Activated CD4-positive, alpha-beta T cell treated with anti-CD3 and anti-CD28 coated beads, Interleukin-2, amount 50 U/mL, for 16 hours (primary cell): ENCODE measurements around the gene GAS7.
"Not testable (repeated sequence)": the region's sequence is repeated elsewhere in the genome, so short reads cannot be mapped to it uniquely, and the experiment has no call there.

Experiments used
- DNase-seq: peaks from one replicate; pipeline ENCODE4 v3.0.0-alpha.2; 2020

Gene GAS7

DNA sequence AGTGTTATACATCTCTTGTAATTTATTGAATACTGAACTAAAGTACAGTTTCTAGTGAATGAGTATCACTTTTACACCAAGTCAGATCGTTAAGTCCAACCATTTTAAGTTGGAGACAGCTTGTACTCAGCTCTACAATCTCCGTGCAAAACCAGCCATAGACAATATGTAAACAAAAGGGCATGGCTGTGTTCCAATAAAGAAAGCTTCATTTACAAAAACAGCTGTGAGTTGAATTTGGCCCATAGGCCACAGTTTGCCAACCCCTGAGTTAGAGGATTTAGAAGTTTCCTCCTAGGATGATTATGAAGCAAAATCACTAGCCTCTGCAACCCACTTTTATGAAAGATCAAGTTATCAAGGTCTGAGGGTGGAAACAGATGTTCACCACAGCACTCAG, 187.7 kb downstream of the GAS7 start:
- DNase-seq: no peak

- no peak for DNase-seq
Measured at GRCh38 chr17:10003705-10004104, 194.7 kb downstream of the GAS7 start.

- not testable (repeated sequence) for DNase-seq
Measured at GRCh38 chr17:10002567-10003360, 195.6 kb downstream of the GAS7 start.

- DNase-seq: no peak
Measured at GRCh38 chr17:10001306-10001873, 197.0 kb downstream of the GAS7 start.

DNA sequence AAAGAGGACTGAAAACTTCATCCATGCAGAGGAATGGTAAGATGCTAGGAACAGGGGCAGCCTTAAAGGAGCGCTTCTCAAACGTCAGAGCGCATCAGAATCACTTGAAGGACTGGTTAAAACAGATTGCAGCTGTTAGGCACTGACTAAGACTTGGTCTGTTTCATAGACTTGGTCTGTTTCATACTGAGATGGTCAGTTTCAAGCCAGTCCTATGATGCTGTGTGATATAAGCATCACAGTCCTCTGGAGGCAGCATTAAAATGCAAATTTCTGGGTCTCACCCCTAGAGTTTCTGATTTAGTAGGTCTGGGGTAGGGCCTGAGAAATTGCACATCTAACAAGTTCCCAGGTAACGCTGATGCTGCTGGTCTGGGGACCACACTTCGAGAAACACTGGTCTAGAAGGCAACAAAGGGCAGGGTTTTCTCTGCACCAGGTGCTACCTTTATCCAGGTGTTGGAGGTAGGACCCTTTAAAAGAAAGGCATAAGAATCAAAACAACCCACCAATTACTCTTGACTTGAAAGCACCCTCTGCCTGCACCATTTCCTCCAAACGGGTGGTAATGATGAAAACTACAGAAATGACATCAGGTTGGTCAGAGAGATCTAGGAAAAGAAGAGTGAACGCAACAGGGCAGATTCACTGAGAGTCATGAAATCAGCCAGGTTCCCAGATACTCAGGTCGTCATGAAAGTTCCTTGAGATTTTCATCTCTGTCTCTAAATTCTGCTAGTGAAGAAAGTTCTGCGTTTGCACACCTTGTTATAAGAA, 198.3 kb downstream of the GAS7 start:
- no peak for DNase-seq

GRCh38 chr17:9998060-9998459, 200.3 kb downstream of the GAS7 start:
- no peak for DNase-seq

GRCh38 chr17:9994761-9995160, 203.6 kb downstream of the GAS7 start:
- no peak for DNase-seq

GRCh38 chr17:9991796-9992195, 206.6 kb downstream of the GAS7 start:
- DNase-seq: no peak

- DNase-seq: no peak
Measured at GRCh38 chr17:9991351-9991750, 207.1 kb downstream of the GAS7 start.

DNA sequence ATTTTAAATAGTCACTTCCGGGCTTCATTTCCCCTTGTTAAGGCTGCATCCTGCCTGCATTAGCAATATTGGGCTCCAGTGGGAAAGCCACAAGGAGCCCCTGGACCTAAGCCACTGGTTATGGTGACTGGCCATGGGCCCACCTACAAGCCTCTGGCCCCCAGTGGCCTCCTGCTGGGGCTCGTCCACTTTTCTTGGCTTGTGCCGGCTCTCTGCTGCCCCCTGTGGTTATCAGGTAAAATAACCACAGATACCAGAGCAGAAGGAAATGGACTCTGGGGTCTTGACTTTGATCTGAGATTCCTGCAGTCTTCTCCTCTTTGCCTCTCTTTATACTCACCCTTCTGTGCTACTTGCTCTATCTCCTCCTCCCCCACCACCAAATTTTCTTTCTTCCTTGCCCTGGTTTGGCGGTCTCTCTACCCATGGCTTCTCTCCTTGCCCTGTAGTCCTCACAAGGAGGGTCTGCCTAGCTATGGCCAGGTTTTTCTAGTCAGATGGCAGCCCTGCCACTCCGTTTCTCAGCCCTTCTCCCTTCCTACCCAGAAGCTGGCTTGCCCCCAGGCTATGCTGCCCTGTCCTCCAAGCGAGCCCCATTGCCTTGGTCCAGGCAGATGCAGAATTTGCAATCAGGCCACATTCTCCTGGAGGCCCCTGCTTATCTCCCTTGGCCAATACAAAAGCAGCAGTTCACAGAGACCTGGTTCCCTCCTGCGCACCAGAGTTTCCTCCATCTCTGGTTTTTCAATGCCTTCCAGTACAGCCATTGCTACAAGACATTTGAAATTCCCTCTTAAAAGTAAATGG, 210.4 kb downstream of the GAS7 start:
- DNase-seq: peak; percentile 25

DNA sequence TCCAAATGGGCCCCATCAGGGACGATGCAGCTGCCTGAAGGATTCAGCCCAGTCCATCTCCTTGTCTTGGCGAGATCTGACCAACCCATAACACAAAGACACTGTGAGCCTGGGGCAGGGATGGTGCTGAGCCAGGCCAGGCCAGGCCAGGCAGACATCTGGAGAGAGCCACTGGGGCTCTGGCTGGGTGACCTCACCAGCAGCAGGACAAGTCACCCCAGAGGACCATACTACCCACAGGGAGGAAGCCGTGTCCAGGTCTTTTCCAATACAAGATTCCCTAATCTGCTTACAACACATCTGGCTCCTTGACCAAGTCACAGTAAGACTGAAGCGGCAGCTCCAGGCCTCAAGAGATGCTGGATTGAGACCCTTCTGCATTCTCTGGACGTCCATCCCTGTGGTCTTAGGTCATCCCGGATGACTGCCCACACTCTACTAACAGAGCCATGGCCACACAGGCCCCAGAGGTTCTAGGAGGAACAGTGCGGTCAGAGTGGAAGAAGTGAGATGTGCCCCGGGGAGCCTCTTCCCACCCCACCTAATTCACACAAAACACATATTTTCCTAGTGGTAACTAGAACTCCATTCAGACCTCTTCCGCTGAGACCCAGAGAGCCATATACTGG, 211.5 kb downstream of the GAS7 start:
- no peak for DNase-seq

DNA sequence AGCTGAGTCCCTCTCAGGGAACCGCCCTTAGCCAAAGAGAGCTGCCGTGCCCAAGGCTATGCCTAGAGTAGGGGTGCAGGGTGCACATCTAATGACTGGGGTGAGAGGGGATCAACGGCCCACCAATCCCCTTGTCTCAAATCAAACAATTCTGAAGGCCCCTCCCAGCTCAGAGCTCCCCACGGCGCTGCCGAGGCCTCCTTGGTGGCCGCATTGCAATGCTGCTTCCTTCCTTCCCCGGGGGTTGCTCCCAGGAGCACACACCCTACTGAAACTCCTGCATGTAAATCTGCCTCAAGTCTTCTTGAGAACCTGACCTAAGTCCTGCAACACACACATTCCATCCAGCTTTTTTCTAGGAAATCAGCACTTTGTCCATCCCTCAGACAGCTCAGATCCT, 212.8 kb downstream of the GAS7 start:
- DNase-seq: no peak

- DNase-seq: no peak
Measured at GRCh38 chr17:9984768-9985167, 213.6 kb downstream of the GAS7 start.

DNA sequence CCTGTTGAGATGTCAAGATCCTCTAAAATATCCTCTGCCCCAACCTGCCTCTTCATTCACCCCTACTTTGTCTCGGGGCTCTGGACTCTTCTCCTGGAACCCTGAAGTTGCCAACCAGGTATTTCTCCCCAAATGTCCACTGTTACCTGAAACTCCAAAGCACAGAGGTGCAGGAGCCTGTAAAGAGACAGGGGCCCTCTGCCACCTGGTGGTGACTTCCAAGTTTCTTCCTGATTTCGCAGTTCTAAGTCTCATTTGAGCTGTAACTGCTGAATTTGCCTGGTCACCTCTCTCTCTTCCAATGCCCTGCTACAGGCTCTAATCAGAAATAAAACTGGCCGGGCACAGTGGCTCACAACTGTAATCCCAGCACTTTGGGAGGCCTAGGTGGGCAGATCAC, 216.2 kb downstream of the GAS7 start:
- DNase-seq: no peak

- DNase-seq: no peak
Measured at GRCh38 chr17:9981344-9981915, 217.0 kb downstream of the GAS7 start.

- no peak for DNase-seq
Measured at GRCh38 chr17:9979463-9979995, 218.9 kb downstream of the GAS7 start.

GRCh38 chr17:9977180-9977575, 221.2 kb downstream of the GAS7 start:
- DNase-seq: peak; percentile 14

GRCh38 chr17:9976283-9977179, 221.9 kb downstream of the GAS7 start:
- no peak for DNase-seq

DNA sequence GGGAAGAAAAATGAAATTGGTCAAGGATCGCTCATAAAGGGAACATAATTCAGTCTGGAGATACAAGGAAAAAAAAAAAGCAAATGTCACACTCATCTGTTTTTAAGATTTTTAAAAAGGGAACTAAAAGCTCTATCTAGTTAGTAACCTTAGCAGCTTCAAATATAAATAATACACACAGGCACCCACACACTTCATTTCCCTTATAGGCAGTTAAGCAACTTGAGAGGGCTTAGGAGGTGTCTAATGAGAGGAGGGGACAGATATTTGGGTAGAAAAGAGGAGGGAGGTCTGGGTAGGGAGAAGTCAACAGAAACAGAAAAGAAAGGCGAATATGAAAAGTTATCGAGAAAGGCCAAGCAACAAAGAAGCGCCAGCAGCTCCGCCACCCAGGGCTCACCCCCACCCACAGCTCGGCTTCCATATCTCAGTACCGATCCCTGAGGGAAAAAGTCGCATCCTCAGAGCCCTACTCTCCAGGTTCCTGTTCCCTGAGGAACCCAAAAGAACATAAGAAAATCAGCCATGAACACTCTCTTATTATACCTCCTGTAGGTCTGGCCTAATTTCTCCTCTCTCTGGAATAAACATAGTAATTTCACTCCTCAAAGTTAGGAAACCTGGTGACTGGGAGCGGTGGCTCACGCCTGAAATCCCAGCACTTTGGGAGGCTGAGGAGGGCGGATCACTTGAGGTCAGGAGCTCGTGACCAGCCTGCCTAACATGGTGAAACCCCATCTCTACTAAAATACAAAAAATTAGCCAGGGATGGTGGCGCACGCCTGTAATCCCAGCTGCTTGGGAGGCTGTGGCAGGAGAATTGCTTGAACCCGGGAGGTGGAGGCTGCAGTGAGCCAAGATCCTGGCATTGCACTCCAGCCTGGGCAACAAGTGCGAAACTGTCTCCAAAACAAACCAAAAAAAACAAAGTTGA, 223.7 kb downstream of the GAS7 start:
- DNase-seq: no peak
